Right ventricle myocardium inferior (tissue), 1 donor: ENCODE data around the gene MLLT10. TPM values are rescaled to one million over a fixed set of nuclear protein-coding genes. Genes with fewer than 3 reads are reported as not detected.
"Not testable (repeated sequence)": the region's sequence is repeated elsewhere in the genome, so short reads cannot be mapped to it uniquely, and the experiment has no call there.

Experiments
- ATAC-seq: fragments of 200-7000 bp; cut with Tn5 transposase; one replicate; pipeline ENCODE4 v1.9.1; 2020; ENCODE audit warnings: mild to moderate bottlenecking, moderate library complexity
- DNase-seq: peaks from one replicate; pipeline ENCODE4 v3.0.0; 2021; ENCODE audit errors: missing footprints
- intact Hi-C: fragments of 100-400 bp; cut with DNase I; formaldehyde crosslinking; loops from one replicate; pipeline ENCODE4 v1.11.0; 2022
- total RNA-seq: library from RNA; stranded (reverse); fragmentation: NEBNext Ultra II Directional; extraction: Animal tissue kit (Norgen Biotek cat#: 25700); gene quantifications from one replicate; pipeline ENCODE4 v1.2.1, GENCODE V29; 2021
- donor health status: DM: no; HTN: yes; CAD: no; lungs with severe emphysema.

Gene MLLT10
- total RNA-seq, 1 donor from 2014 or later = 18.3 TPM

DNA sequence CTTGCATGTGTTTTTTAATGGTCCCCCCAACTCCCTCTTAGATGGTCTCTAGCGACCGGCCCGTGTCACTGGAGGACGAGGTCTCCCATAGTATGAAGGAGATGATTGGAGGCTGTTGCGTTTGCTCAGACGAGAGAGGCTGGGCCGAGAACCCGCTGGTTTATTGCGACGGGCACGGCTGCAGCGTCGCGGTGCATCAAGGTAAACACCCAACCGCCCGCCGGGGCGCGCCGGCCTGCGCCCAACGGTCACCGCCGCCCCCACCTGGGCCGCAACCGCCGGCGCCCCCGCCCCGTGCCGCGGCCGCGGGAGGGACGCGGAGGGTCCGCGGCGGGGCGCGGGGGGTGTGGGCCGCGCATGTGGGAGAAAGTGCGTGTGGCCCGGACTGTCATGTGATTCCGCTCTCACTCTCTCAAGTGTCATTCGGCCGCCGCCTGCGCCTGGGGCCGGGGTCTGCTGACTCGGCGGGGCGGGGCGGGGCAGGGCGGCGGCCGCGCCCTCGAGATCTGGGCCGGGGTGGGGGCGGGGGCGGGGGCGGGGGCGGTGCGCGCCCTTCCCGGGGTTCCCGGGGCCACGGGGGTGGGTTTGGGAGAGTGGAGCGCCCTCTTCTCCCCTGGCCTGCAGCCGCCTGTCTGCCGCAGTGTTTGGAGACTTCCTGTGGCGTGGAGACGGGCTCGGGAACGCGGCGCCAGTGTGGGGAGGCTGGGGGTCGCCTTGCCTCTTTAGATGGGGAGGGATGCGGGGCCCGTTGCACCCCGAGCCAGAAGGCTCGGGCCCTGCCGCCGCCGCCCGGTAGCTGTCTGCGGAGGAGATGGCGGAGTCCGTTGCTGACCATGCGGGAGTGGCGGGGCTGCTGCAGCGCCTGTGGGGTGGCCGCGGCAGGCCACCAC is 817 bp downstream of the MLLT10 start:
- DNase-seq (peak; percentile 87), ATAC-seq (peak; percentile 2)
- intact Hi-C loops = loop anchor here (2.0 kb wide), 1 partner anchor 38 kb away; no protein-coding TSS in a partner anchor

DNA sequence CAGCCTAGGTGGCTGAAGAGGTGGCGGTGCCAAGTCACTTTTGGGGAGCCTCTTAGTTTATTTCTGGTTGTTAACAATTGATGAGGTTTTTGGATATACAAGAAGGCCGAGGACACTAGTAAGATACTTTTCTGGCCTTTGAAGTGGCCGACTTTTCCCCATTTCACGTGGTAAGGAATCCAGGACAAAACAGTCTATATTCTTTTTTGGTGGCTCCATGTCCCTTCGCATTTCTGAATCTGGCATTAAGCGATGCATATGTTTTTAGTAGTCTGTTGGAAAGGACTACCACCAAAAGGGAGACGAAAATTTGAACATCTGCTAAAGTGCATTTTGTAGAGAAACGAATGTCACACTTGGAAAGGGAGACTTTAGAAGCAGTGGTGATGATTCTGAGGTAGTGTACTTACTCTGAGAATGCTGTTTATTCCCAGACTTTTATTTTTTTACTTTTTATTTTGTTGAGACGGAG is 1.5 kb downstream of the MLLT10 start:
- intact Hi-C loops = loop anchor here (2.0 kb wide), 1 partner anchor 39 kb away; no protein-coding TSS in a partner anchor
- no peak for ATAC-seq
- DNase-seq = no peak

DNA sequence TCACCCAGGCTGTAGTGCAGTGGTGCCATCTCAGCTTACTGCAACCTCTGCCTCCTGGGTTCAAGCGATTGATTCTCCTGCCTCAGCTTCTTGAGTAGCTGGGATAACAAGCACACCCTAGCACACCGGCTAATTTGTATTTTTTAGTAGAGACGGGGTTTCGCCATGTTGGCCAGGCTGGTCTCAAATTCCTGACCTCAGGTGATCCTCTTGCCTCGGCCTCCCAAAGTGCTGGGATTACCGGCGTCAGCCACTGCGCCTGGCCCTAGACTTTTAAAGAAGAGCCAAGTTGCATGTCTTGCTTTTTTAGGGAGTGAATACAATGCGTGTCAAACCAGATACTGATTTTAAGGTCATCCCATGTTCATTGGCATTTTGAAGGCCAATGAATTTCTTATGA is 1.9 kb downstream of the MLLT10 start:
- DNase-seq, ATAC-seq: not testable (repeated sequence)
- intact Hi-C loops = loop anchor here (2.0 kb wide), 1 partner anchor 39 kb away; no protein-coding TSS in a partner anchor

DNA sequence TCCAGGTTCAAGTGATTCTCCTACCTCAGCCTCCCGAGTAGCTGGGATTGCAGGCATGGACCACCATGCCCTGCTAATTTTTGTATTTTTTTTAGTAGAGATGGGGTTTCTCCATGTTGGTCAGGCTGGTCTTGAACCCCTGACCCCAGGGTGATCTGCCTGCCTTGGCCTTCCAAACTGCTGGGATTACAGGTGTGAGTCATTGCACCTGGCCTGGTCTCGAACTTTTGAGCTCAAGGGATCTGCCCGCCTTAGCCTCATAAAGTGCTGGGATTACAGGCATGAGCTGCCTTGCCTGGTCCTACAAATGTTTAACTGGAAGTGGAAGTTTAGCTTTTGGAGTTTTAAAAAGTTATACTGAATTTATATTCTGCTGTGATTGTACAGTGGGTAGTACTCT is 2.8 kb downstream of the MLLT10 start:
- intact Hi-C loops = no loop called here
- ATAC-seq (no peak), DNase-seq (no peak)

DNA sequence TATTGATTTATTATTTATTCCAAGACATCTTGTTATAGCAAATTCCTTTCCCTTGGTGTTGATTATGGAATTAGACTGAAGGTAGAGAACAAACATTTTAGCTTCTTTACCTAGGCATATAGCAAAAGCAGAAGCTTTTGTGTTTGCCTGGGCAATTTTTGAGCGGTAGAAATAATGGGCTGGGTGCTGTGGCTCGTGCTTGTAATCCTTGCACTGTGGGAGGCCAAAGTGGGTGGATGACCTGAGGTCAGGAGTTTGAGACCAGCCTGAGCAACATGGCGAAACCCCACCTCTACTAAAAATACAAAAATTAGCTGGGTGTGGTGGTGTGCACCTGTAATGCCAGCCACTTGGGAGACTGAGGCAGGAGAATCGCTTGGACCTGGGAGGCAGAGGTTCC is 6.7 kb downstream of the MLLT10 start:
- ATAC-seq, intact Hi-C loops, DNase-seq: not testable (repeated sequence)

DNA sequence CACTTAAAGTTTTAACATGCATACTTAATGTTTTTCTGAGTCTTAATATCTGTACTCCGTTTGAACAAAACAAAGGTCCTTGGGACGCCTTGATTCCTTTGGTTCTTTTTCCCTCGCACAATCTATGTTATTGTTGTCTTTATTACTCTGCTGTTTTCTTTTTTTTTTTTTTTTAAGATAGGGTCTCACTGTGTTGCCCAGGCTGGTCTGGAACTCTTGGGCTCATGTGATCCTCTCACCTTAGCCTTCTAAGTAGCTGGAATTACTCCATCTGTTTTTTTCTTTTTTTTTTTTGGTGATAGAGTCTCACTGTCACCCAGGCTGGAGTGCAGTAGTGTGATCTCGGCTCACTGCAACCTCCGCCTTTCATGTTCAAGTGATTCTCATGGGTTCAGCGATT is 13.2 kb downstream of the MLLT10 start:
- ATAC-seq (no peak), DNase-seq (no peak)
- intact Hi-C loops = no loop called here

DNA sequence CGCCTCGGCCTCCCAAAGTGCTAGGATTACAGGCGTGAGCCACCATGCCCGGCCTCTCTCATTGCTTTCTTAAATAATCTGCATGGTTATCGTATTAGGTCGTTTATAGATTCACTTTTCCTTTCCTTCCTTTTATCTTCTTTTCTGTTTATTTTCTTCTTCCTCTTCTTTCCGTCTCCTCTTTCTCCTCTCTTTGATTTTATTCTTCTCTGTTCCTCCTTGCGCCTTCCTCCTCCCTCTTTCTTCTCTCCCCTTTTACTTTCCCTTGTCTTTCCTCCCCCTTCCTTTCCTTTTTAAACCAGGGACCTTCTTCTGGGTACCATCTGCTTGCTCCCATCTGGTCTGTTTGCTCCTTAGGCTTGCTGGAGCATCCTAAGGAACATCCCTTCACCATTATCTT is 18.6 kb downstream of the MLLT10 start:
- no peak for DNase-seq
- intact Hi-C loops = no loop called here
- no peak for ATAC-seq

DNA sequence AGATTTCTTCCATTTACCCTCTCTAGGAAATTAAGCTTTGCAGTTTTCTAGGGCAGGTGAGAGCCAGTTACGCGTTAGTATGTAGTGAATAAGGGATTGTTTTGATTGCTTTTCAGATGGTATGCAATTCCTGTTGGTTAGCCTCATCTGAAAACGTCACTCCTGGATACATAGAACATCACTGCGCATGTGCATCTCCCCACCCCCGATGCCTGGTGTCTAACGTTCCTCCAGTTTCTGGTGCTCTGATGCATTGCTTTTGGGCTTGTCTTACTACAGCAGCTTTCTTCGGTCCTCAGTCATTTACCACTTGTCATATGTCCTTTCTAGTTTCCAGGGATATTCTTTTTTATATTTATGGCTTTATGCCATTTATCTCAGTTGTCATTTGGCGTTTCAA is 22.5 kb downstream of the MLLT10 start:
- ATAC-seq (no peak), DNase-seq (no peak)
- intact Hi-C loops = no loop called here

DNA sequence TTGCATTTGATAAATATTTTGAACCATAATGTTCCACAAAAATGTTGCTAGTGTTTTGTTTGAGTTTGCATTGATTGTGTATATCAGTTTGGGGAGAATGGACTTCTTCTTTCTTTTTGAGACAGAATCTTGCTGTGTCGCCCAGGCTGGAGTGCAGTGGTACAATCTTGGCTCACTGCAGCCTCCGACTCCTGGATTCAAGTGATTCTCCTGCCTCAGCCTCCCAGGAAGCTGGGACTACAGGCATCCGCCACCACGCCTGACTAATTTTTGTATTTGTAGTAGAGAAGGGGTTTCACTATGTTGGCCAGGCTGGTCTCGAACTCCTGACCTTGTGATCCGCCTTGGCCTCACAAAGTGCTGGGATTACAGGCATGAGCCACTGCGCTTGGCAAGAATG is 25.0 kb downstream of the MLLT10 start:
- ATAC-seq, DNase-seq, intact Hi-C loops: not testable (repeated sequence)

DNA sequence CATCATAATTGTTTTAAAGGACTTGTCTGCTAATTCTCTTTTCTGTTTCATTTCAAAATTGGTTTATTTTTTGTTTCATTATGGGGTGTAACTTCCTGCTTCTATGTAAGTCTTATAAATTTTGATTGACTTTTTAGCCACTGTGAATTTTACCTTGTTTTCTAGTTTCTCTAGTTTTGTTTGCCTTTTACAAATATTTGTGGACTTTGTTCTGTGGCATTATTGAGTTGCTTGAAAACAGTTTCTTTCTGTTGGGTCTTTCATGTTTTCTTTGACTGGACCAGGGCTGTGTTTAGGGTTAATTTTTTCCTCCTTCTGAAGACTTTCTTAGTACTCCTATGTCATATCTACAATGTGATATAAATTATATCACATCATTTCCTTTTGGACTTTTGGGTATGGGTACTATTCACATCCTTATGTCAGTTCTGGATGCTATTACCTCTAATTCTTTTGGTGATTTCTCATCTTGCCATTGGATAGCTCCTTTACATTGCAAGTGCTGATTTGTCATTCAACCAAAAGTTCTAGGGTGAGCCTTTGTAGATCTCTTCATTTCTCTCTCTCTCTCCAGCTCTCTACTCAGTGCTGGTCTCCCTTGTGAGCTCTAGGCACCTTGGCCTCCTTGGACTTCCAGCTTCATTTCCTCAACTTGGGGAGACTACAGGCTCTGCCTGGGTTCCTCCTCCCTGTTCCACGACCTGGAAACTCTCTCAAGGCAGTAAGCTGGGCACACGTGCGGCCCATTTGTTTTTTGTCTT is 36.9 kb downstream of the MLLT10 start:
- no peak for DNase-seq
- no peak for ATAC-seq
- intact Hi-C loops = no loop called here

DNA sequence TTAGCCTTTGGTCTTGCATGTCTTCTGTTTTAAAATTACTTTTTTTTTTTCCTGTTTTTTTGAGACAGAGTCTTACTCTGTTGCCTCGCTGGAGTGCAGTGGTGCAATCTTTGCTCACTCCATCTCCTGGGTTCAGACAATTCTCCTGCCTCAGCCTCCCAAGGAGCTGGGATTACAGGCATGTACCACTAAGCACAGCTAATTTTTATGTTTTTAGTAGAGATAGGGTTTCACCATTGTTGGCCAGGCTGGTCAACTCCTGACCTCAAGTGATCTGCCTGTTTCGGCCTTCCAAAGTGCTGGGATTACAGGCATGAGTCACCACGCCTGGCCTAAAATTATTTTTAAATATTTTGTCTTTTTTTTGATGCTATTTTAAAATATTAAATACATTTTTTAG is 38.5 kb downstream of the MLLT10 start:
- intact Hi-C loops = no loop called here
- ATAC-seq (peak; percentile 76), DNase-seq (no peak)

DNA sequence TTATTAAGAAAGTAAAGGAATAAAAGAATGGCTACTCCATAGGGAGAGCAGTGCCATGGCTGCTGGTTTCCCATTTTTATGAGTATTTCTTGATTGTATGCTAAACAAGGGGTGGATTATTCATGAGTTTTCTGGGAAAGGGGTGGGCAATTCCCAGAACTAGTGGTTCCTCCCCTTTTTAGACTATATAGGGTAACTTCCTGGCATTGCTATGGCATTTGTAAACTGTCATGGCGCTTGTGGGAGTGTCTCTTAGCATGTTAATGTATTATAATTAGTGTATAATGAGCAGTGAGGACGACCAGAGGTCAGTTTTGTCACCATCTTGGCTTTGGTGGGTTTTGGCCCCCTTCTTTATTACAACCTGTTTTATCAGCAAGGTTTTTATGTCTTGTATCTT is 40.5 kb downstream of the MLLT10 start:
- DNase-seq, intact Hi-C loops, ATAC-seq: not testable (repeated sequence)

DNA sequence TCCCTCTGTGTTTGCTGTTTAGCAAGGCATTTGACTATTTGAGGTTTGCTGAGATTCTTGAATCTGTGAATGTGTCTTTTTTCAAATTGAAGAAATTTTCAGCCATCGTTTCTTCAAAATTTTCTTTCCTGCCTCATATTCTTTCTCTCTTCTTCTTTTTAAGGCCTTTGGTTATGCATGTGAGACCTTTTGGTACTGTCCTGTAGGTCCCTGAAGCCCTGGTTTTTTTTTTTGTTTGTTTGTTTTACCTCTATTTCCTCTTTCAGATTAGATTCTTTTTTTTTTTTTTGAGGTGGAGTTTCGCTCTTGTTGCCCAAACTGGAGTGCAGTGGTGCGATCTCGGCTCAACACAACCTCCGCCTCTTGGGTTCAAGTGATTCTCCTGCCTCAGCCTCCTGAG is 45.3 kb downstream of the MLLT10 start:
- ATAC-seq = no peak
- intact Hi-C loops = no loop called here
- DNase-seq = no peak

DNA sequence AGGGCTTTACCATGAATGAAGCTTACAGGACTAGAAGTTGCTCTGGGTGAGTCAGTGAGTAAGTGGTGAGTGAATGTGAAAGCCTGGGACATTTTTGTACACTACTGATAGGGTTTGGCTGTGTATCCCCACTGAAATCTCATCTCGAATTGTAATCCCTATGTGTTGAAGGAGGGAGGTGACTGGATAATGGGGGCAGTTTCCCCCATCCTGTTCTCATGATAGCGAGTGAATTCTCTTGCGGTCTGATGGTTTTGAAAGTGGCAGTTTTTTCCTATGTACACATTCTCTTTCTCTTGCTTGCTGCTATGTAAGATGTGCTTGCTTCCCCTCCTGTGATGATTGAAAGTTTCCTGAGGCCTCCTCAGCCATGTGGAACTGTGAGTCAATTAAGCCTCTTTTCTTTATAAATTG is 47.4 kb downstream of the MLLT10 start:
- intact Hi-C loops, DNase-seq, ATAC-seq: not testable (repeated sequence)

DNA sequence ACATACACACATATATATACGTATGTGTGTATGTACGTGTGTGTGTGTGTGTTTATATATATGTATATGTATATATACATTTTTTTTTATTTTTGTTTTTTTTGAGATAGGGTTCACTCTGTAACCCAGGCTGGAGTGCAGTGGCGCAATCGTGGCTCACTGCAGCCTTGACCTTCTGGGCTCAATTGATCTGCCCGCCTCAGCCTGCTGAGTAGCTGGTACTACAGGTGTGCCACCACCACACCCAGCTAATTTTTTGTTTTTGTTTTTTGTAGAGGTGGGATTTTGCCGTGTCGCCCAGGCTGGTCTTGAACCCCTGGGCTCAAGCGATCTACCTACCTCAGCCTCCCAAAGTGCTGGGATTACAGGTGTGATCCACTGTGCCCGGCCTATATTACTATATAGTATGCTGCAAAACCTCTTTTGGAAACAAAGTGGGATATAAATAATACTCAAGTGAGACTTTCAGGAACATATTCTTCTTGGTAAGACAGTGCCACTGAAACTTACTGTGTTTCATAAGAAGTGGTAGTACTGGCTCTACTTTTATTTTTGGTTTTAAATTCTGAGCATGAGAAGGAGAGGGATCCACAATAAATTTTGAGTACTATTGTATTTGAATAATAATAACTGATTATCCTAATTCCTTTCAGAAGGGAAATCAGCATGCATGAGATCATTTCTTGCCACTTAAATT is 51.0 kb downstream of the MLLT10 start:
- ATAC-seq (no peak), DNase-seq (no peak)
- intact Hi-C loops = no loop called here

DNA sequence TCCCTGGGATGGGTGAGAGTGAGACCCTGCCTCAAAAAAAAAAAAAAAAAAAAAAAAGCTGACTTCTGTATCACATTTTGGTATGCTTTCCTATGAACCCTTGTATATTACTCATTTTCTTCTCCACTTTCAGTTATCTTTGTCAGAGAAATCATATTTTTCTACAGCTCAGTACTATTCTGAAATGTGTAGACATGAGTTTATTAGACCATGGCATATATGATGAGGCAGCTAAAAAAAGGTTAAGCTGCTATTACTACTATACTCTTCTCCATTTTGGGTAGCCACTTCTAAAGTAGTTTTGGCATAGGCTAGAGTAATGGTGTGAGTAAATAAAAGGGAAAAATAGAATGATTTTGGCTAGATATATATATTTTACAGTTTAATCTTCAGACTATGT is 53.4 kb downstream of the MLLT10 start:
- DNase-seq (no peak), ATAC-seq (no peak)
- intact Hi-C loops = no loop called here

DNA sequence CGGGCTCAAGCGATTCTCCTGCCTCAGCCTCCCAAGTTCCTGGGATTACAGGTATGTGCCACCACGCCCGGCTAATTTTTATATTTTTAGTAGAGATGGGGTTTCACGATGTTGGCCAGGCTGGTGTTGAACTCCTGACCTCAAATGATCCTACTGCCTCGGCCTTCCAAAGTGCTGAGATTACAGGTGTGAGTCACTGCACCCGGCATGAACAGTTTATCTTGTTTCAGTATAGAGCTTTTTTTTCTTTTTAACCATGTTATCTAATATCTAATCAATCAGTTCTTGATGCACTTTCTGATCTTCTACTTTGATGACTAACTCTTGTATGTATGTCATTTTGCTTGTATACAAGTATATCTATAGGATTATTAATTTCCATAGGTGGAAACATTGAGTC is 54.1 kb downstream of the MLLT10 start:
- ATAC-seq, intact Hi-C loops, DNase-seq: not testable (repeated sequence)

DNA sequence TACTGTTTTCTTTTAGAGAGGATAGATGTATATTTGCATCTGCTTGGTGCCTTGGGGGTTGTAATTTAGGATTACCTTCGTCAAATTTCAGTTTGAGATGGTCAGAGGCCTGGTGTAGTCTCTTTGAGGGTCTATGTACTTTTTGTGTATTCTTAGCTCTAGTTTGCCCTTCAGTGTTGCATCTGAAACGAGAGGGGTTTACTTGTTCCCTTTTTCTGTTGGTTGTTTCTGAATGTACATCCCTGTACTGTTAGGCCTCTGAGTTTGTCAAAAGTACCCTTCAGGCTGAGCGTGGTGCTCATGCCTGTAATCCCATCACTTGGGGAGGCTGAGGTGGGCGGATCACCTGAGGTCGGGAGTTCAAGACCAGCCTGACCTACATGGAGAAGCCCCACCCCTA is 60.0 kb downstream of the MLLT10 start:
- intact Hi-C loops = no loop called here
- DNase-seq = no peak
- ATAC-seq = no peak

DNA sequence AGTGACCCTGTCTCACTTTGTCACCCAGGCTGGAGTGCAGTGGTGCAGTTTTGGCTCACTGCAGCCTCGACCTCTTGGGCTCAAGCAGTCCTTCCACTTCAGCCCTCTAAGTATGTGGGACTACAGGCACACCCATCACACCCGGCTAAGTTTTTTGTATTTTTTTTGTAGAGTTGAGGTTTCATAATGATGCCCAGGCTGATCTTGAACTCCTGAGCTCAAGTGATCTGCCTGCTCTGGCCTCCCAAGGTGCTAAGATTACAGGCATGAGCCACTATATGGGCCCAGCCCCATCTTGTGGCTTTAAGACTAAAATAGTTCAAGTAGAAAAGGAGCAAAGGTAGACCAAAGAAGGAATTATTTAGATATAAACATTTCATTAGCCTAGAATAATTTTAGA is 65.5 kb downstream of the MLLT10 start:
- intact Hi-C loops = no loop called here
- no peak for ATAC-seq

More for the DNA sequence above, 65.5 kb downstream of the MLLT10 start:
- DNase-seq = no peak
